Muscle layer of colon (tissue), 2 donors: ENCODE measurements around the gene SNAP29.
A peak's percentile ranks its signal among the peaks of the same experiment; 100 is the strongest.

Experiments
- H3K27ac ChIP-seq: one replicate; pipeline ENCODE4 v1.7.0; 2013; ENCODE audit warnings: low read depth, mild to moderate bottlenecking, low read length, moderate library complexity
- H3K27me3 ChIP-seq, 2 donors: one replicate each; pipeline ENCODE4 v1.7.0; 2013; ENCODE audit warnings: low read length in 2 of 2, mild to moderate bottlenecking in 2 of 2; ENCODE audit not compliant: insufficient read depth in 2 of 2, control insufficient read depth in 1 of 2
- H3K36me3 ChIP-seq: one replicate; pipeline ENCODE4 v1.7.0; 2013; ENCODE audit warnings: mild to moderate bottlenecking, low read length; ENCODE audit not compliant: insufficient read depth
- H3K4me1 ChIP-seq: one replicate; pipeline ENCODE4 v1.7.0; 2013; ENCODE audit warnings: mild to moderate bottlenecking, low read length; ENCODE audit not compliant: insufficient read depth
- H3K4me3 ChIP-seq, 2 donors: one replicate each; pipeline ENCODE4 v1.7.0; 2013; ENCODE audit warnings: low read length in 2 of 2, low read depth in 1 of 2, mild to moderate bottlenecking in 1 of 2, moderate library complexity in 1 of 2
- H3K9ac ChIP-seq: one replicate; pipeline ENCODE4 v1.7.0; 2013; ENCODE audit warnings: low read length
- H3K9me3 ChIP-seq: one replicate; pipeline ENCODE4 v1.7.0; 2013; ENCODE audit warnings: mild to moderate bottlenecking, low read length
- donor health status: abdominal sarcoma.
- donor health status: Adenocarcinoma of cecum.

SNAP29 gene

GRCh38 chr22:20869234-20869633 lies 10.4 kb downstream of the SNAP29 start:
- Histone ChIP-seq H3K4me3 (no peak overlapping the region), H3K9ac (no peak overlapping the region), H3K36me3 (peaks cover 10% of the 10 kb centered on the region), H3K9me3 (no peaks in the 10 kb centered on the region), H3K4me1 (peaks cover 21% of the 10 kb centered on the region), H3K27me3 (no peaks in the 10 kb centered on the region), H3K27ac (no peak overlapping the region)

GRCh38 chr22:20873214-20873613 lies 14.4 kb downstream of the SNAP29 start:
- no peak overlapping the region for H3K9ac ChIP-seq
- H3K27ac ChIP-seq, result no peak overlapping the region
- peaks cover 3% of the 10 kb centered on the region for H3K4me1 ChIP-seq
- no peak overlapping the region for H3K4me3 ChIP-seq
- H3K9me3 ChIP-seq, result no peaks in the 10 kb centered on the region
- no peaks in the 10 kb centered on the region for H3K27me3 ChIP-seq
- H3K36me3 ChIP-seq, result peaks cover 19% of the 10 kb centered on the region

- Histone ChIP-seq H3K27me3 (no peaks in the 10 kb centered on the region), H3K9me3 (no peaks in the 10 kb centered on the region), H3K9ac (no peak overlapping the region), H3K4me1 (no peaks in the 10 kb centered on the region), H3K4me3 (no peak overlapping the region), H3K36me3 (peaks cover 16% of the 10 kb centered on the region), H3K27ac (no peak overlapping the region)
Observed at GRCh38 chr22:20875296-20875695, 16.5 kb downstream of the SNAP29 start.

DNA sequence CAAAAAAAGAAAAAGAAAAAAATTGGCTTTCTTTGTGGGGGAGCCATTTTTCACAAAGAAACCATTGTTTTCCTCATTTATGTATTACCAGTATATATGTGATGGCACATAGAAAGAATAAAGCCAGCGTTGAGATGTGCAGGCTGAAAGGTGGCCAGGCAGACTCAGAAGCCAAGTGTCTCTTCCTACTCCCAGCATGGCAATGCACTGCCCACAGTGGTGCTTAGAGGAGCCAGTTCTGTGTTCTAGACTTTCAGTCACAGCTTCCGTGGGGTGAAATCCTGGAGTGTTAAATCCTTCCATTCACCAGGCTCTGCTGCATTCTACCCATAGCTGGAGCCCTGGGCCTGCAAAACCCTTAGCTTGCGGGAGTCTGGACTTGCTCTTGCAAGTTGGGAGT lies 18.9 kb downstream of the SNAP29 start:
- H3K4me3 ChIP-seq, result no peak overlapping the region
- H3K36me3 ChIP-seq, result peaks cover 21% of the 10 kb centered on the region
- H3K4me1 ChIP-seq, result no peaks in the 10 kb centered on the region
- no peaks in the 10 kb centered on the region for H3K27me3 ChIP-seq
- H3K9ac ChIP-seq, result no peak overlapping the region
- no peak overlapping the region for H3K27ac ChIP-seq
- no peaks in the 10 kb centered on the region for H3K9me3 ChIP-seq

GRCh38 chr22:20881231-20881630 lies 22.4 kb downstream of the SNAP29 start:
- Histone ChIP-seq H3K4me1 (peaks cover 6% of the 10 kb centered on the region), H3K27me3 (no peaks in the 10 kb centered on the region), H3K36me3 (peaks cover 28% of the 10 kb centered on the region), H3K9ac (no peak overlapping the region), H3K27ac (no peak overlapping the region), H3K9me3 (no peaks in the 10 kb centered on the region), H3K4me3 (no peak overlapping the region)

- Histone ChIP-seq H3K4me3 (no peak overlapping the region), H3K9ac (no peak overlapping the region), H3K27ac (no peak overlapping the region), H3K27me3 (no peaks in the 10 kb centered on the region), H3K36me3 (peaks cover 28% of the 10 kb centered on the region), H3K4me1 (peaks cover 6% of the 10 kb centered on the region), H3K9me3 (no peaks in the 10 kb centered on the region)
Observed at GRCh38 chr22:20881869-20882815, 23.3 kb downstream of the SNAP29 start.

- H3K4me3 ChIP-seq, result no peak overlapping the region
- H3K27ac ChIP-seq, result no peak overlapping the region
- H3K36me3 ChIP-seq, result peaks cover 34% of the 10 kb centered on the region
- no peak overlapping the region for H3K9ac ChIP-seq
- peaks cover 6% of the 10 kb centered on the region for H3K4me1 ChIP-seq
- H3K27me3 ChIP-seq, result no peaks in the 10 kb centered on the region
- no peaks in the 10 kb centered on the region for H3K9me3 ChIP-seq
Observed at GRCh38 chr22:20882855-20883254, 24.0 kb downstream of the SNAP29 start.

GRCh38 chr22:20884454-20884853 lies 25.6 kb downstream of the SNAP29 start:
- peaks cover 42% of the 10 kb centered on the region for H3K36me3 ChIP-seq
- H3K4me1 ChIP-seq, result peaks cover 6% of the 10 kb centered on the region
- H3K27ac ChIP-seq, result no peak overlapping the region
- no peaks in the 10 kb centered on the region for H3K27me3 ChIP-seq
- H3K4me3 ChIP-seq, result no peak overlapping the region
- H3K9me3 ChIP-seq, result no peaks in the 10 kb centered on the region
- no peak overlapping the region for H3K9ac ChIP-seq

DNA sequence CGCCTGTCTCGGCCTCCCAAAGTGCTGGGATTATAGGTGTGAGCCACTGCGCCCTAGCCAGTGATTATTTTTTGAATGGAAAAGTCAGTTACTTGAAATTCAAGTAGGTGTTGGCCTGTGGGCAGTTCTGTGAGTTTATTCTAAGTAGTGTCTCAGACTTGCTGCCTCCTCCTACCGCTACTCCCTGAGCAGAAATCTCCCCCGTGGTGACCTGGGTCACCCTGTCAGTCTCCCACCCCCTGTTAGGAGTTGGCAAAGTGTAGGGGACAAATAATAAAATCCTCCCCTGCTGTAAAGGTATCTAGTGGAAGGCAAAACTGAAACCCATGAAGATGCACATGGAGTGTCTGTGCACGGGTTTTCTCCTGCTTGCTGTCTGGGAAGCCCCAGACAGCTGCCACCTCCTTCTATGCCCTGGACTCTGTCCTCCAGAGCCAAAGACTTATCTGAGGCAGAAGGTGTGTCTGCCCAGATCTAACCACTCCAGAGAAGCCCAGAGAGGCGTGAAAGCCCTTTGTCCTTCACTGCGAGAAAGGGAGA lies 26.3 kb downstream of the SNAP29 start:
- Histone ChIP-seq H3K27me3 (no peaks in the 10 kb centered on the region), H3K4me3 (no peak overlapping the region), H3K27ac (no peak overlapping the region), H3K4me1 (peaks cover 6% of the 10 kb centered on the region), H3K9me3 (no peaks in the 10 kb centered on the region), H3K9ac (no peak overlapping the region), H3K36me3 (peaks cover 42% of the 10 kb centered on the region)

GRCh38 chr22:20885557-20886323 lies 26.9 kb downstream of the SNAP29 start:
- H3K9me3 ChIP-seq, result no peaks in the 10 kb centered on the region
- peak overlapping the region; percentile 32 for H3K27ac ChIP-seq
- H3K4me1 ChIP-seq, result peaks cover 6% of the 10 kb centered on the region
- peaks cover 42% of the 10 kb centered on the region for H3K36me3 ChIP-seq
- H3K4me3 ChIP-seq, result no peak overlapping the region
- no peaks in the 10 kb centered on the region for H3K27me3 ChIP-seq
- no peak overlapping the region for H3K9ac ChIP-seq

- Histone ChIP-seq H3K36me3 (peaks cover 34% of the 10 kb centered on the region), H3K27me3 (no peaks in the 10 kb centered on the region), H3K4me1 (peaks cover 6% of the 10 kb centered on the region)
Observed at GRCh38 chr22:20887375-20887774, 28.6 kb downstream of the SNAP29 start.

More at GRCh38 chr22:20887375-20887774, 28.6 kb downstream of the SNAP29 start:
- no peak overlapping the region for H3K27ac ChIP-seq
- H3K9ac ChIP-seq, result no peak overlapping the region
- no peak overlapping the region for H3K4me3 ChIP-seq
- no peaks in the 10 kb centered on the region for H3K9me3 ChIP-seq
